HEK293 (cell line): ENCODE measurements around the gene LDAF1.

Source experiments
- CTCF ChIP-seq: fragments of 450-650 bp; formaldehyde crosslinking; IDR thresholded peaks from 2 replicates; pipeline ENCODE4 v1.5.1; 2016; ENCODE audit warnings: missing biosample characterization, missing genetic modification characterization
- REST ChIP-seq: fragments of 450-650 bp; formaldehyde crosslinking; IDR thresholded peaks from 2 replicates; pipeline ENCODE4 v1.5.1; 2016; ENCODE audit warnings: missing biosample characterization, missing genetic modification characterization
- ZNF211 ChIP-seq: fragments of 450-650 bp; formaldehyde crosslinking; IDR thresholded peaks from 2 replicates; pipeline ENCODE4 v1.5.1; 2016; ENCODE audit warnings: low read depth, missing biosample characterization, missing genetic modification characterization
- ZNF324 ChIP-seq: fragments of 450-650 bp; formaldehyde crosslinking; IDR thresholded peaks from 2 replicates; pipeline ENCODE4 v1.5.1; 2016; ENCODE audit warnings: missing biosample characterization, missing genetic modification characterization
- ZNF350 ChIP-seq: fragments of 450-650 bp; formaldehyde crosslinking; IDR thresholded peaks from 2 replicates; pipeline ENCODE4 v1.5.0; 2017; ENCODE audit warnings: missing biosample characterization, mild to moderate bottlenecking, missing genetic modification characterization

GRCh38 chr16:21163576-21163975 lies 5.1 kb downstream of the LDAF1 start:
- no peak for TF ChIP-seq CTCF (tag by site-specific recombination)
- TF ChIP-seq ZNF324 (tag by site-specific recombination), result no peak
- no peak for TF ChIP-seq REST
- no peak for TF ChIP-seq ZNF211 (tag by site-specific recombination)
- TF ChIP-seq ZNF350 (tag by site-specific recombination), result no peak
